HEK293T (cell line): ENCODE results near the gene MELK.

Experiments used
- BHLHE40 ChIP-seq: fragments of 450-650 bp; IDR thresholded peaks from 2 replicates; pipeline ENCODE4 v1.6.1; 2016; ENCODE audit warnings: mild to moderate bottlenecking, moderate library complexity, borderline replicate concordance
- ELF4 ChIP-seq: fragments of 450-650 bp; IDR thresholded peaks from 2 replicates; pipeline ENCODE4 v1.6.1; 2017; ENCODE audit warnings: antibody characterized with exemption
- FOXA1 ChIP-seq: fragments of 450-650 bp; IDR thresholded peaks from 2 replicates; pipeline ENCODE4 v1.6.1; 2016; ENCODE audit warnings: mild to moderate bottlenecking
- FOXK2 ChIP-seq: fragments of 450-650 bp; IDR thresholded peaks from 2 replicates; pipeline ENCODE4 v1.6.1; 2016; ENCODE audit warnings: mild to moderate bottlenecking
- FOXM1 ChIP-seq: fragments of 450-650 bp; IDR thresholded peaks from 2 replicates; pipeline ENCODE4 v1.6.1; 2017; ENCODE audit warnings: mild to moderate bottlenecking, borderline replicate concordance
- HDGF ChIP-seq: fragments of 450-650 bp; IDR thresholded peaks from 2 replicates; pipeline ENCODE4 v1.6.1; 2017; ENCODE audit warnings: antibody characterized with exemption, borderline replicate concordance
- NFRKB ChIP-seq: fragments of 450-650 bp; IDR thresholded peaks from 2 replicates; pipeline ENCODE4 v1.6.1; 2016; ENCODE audit warnings: mild to moderate bottlenecking, moderate library complexity
- SP1 ChIP-seq: fragments of 450-650 bp; IDR thresholded peaks from 2 replicates; pipeline ENCODE4 v1.6.1; 2017
- SUZ12 ChIP-seq: fragments of 450-650 bp; IDR thresholded peaks from 2 replicates; pipeline ENCODE4 v1.6.1; 2016; ENCODE audit warnings: mild to moderate bottlenecking
- TARDBP ChIP-seq: fragments of 450-650 bp; IDR thresholded peaks from 2 replicates; pipeline ENCODE4 v1.6.1; 2016
- ZNF384 ChIP-seq: fragments of 450-650 bp; IDR thresholded peaks from 2 replicates; pipeline ENCODE4 v1.6.1; 2016
- TF ChIP-seq, protein P1 (sequence below): fragments of 450-650 bp; IDR thresholded peaks from 2 replicates; pipeline ENCODE4 v1.6.1; 2016

- no peak for TF ChIP-seq HDGF
- no peak for TF ChIP-seq FOXA1
- no peak for TF ChIP-seq SUZ12
- TF ChIP-seq SP1, result no peak
- no peak for TF ChIP-seq BHLHE40
- TF ChIP-seq TARDBP, result no peak
- TF ChIP-seq FOXM1, result no peak
- TF ChIP-seq FOXK2, result no peak
- no peak for TF ChIP-seq ELF4
- TF ChIP-seq NFRKB, result no peak
- TF ChIP-seq ZNF384, result no peak
- TF ChIP-seq, protein P1, sequence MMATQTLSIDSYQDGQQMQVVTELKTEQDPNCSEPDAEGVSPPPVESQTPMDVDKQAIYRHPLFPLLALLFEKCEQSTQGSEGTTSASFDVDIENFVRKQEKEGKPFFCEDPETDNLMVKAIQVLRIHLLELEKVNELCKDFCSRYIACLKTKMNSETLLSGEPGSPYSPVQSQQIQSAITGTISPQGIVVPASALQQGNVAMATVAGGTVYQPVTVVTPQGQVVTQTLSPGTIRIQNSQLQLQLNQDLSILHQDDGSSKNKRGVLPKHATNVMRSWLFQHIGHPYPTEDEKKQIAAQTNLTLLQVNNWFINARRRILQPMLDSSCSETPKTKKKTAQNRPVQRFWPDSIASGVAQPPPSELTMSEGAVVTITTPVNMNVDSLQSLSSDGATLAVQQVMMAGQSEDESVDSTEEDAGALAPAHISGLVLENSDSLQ, result no peak
These were observed 141.1 kb downstream of the MELK start for GRCh38 chr9:36713515-36714490.
